ENCODE measurements around the gene MMP27.

DNA sequence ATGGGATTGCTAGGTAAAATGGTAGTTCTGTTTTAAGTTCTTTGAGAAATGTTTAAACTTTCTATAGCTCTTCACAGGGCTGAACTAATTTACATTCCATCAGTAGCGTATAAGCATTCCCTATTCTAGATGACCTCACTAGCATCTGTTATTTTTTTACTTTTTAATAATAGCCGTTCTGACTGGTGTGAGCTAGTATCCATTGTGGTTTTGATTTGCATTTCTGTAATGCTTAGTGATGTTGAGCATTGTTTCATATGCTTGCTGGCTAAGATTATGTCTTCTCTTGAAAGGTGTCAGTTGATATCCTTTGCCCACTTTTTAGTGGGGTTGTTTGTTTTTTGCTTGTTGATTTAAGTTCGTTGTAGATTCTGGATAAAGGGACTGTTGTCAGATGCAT lies 35.9 kb downstream of the MMP27 start:
- TF ChIP-seq, protein P1, sequence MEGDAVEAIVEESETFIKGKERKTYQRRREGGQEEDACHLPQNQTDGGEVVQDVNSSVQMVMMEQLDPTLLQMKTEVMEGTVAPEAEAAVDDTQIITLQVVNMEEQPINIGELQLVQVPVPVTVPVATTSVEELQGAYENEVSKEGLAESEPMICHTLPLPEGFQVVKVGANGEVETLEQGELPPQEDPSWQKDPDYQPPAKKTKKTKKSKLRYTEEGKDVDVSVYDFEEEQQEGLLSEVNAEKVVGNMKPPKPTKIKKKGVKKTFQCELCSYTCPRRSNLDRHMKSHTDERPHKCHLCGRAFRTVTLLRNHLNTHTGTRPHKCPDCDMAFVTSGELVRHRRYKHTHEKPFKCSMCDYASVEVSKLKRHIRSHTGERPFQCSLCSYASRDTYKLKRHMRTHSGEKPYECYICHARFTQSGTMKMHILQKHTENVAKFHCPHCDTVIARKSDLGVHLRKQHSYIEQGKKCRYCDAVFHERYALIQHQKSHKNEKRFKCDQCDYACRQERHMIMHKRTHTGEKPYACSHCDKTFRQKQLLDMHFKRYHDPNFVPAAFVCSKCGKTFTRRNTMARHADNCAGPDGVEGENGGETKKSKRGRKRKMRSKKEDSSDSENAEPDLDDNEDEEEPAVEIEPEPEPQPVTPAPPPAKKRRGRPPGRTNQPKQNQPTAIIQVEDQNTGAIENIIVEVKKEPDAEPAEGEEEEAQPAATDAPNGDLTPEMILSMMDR (optimal IDR thresholded peaks at IDR 0.05 in 1 of 3, IDR thresholded peaks at IDR 0.05 in 1 of 3, conservative IDR thresholded peaks at IDR 0.05 in 1 of 3; ENCODE audit: extremely low read depth in 1 of 3, insufficient read depth in 2 of 3, low read length in 3 of 3) = no peak
- no peak for TF ChIP-seq EZH2 (IDR thresholded peaks at IDR 0.05; ENCODE audit: low read length)

Measured in keratinocyte (primary cell).